ENCODE results near the gene HAX1. TPM values are rescaled to one million over a fixed set of nuclear protein-coding genes. Genes with fewer than 3 reads are reported as not detected.
A peak's percentile ranks its signal among the peaks of the same experiment; 100 is the strongest.
"Not testable (repeated sequence)": the region's sequence is repeated elsewhere in the genome, so short reads cannot be mapped to it uniquely, and the experiment has no call there.

HAX1 gene
- 107 and 122 TPM in 2 replicates for total RNA-seq (2014; rRNA removed; shearing (Covaris generic))

- peak; percentile 95 for DNase-seq (ENCODE audit: low read depth)
Measured at GRCh38 chr1:154272217-154272998, at the start of gene HAX1. TSS of gene HAX1 (plus strand) at chr1:154272629. CDS start at chr1:154272724, 95 bp downstream.

DNA sequence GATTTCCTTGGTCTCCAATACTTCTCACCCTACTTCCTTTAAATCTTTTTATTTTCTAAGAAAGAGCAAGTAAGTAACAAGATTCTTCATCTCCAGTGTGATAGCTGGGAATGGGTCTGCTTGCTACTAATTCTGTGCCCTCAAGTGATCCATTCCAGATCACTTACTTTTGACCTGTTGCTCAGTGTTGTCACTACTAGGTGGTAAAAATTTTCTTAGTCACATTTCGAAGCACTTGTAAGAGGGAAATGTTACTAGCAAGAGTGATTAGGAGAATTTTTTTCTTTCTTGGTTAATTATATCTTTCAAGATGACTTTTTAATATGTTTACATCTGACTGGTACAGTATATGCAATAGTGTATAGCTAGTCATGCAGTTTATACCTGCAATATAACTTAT lies 49.5 kb upstream of the HAX1 start:
- no peak for DNase-seq (ENCODE audit: low read depth)

GRCh38 chr1:154223621-154224020 lies 48.8 kb upstream of the HAX1 start:
- DNase-seq (ENCODE audit: low read depth) = no peak

DNA sequence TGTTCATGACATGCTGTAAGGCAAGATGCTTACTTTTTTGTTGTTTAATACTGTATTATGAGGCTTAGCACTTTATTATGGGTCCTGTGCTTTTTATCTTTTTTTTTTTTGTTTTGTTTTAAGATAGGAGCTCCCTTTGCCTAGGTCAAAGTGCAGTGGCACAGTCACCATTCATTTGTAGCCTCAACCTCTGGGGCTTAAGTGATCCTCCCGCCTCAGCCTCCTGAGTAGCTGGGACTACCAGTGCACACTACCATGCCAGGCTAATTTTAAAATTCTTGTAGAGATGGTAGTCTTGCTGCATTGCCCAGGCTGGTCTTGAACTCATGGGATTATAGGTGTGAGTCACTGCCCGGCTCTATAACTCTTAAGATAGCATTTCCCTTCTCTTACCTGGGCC lies 47.1 kb upstream of the HAX1 start:
- no peak for DNase-seq (ENCODE audit: low read depth)

DNA sequence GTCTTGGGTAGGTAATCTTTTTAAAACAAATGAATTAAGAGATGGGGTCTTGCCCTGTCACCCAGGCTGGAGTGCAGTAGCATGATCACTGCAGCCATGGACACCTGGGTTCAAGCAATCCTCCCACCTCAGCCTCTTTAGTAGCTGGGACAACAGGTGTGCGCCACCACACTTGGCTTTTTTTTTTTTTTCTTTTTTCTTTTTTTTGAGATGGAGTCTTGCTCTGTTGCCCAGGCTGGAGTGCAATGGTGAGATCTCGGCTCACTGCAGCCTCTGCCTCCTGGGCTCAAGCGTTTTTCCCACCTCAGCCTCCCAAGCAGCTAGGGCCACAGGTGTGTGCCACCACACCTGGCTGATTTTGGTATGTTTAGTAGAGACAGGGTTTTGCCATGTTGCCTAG lies 41.3 kb upstream of the HAX1 start:
- DNase-seq (ENCODE audit: low read depth) = not testable (repeated sequence)

- DNase-seq (ENCODE audit: low read depth) = peak; percentile 6
Measured at GRCh38 chr1:154233127-154233526, 39.3 kb upstream of the HAX1 start.

DNA sequence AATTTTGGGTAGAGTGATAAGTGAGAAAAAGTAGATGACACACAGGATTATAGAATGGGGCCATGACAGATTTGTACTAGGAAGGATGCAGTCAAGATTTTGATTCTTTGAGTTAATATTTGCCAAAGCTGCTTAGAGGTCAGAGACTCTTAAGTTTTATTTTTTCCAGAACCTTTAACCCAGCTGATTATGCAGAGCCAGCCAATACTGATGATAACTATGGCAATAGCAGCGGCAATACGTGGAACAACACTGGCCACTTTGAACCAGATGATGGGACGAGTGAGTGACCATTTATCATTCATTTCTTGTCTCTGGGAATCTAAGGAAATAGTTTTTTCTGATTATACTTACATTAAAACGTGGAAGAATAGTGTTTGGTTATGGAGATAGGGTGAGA lies 35.6 kb upstream of the HAX1 start:
- no peak for DNase-seq (ENCODE audit: low read depth)

DNA sequence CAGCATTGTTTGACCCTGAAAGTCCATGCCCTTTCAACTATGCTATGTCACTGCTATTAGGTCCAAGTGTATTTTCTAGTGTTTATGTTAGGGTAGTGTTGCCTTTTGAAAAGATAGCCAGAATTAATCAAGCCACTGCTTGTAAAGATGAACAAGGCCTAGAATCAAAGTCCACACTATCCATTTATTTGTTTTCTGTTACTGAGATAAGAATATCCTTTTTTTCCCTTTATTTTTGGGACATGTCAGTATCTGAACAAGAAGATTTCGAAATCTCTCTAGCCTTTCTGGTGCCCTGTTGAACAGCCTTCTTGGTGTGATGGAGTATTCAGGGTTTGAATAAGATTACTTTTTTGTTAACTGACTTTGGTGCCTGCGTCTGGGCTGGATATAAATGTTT lies 35.0 kb upstream of the HAX1 start:
- no peak for DNase-seq (ENCODE audit: low read depth)

- no peak for DNase-seq (ENCODE audit: low read depth)
Measured at GRCh38 chr1:154237880-154238506, 34.4 kb upstream of the HAX1 start.

DNA sequence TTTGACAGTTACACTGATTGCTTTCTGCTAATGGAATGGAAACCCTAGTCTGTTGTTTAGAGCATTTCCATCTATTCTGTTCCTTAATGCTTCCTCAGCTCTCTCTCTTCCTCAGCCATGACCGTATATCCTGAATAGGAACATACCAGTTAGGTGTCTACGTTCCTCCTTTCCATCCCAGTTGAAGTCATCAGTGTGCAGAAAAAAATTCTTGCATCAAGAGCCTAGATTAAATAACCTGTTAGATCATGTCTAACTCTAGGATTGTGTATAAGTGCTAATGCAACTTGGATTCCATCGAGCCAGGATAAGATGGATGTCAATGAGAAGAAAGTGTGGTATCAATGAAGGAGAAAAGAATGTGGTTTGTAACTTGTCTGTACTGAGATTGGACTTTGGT lies 32.9 kb upstream of the HAX1 start:
- no peak for DNase-seq (ENCODE audit: low read depth)

GRCh38 chr1:154240294-154240833 lies 32.1 kb upstream of the HAX1 start:
- no peak for DNase-seq (ENCODE audit: low read depth)

DNA sequence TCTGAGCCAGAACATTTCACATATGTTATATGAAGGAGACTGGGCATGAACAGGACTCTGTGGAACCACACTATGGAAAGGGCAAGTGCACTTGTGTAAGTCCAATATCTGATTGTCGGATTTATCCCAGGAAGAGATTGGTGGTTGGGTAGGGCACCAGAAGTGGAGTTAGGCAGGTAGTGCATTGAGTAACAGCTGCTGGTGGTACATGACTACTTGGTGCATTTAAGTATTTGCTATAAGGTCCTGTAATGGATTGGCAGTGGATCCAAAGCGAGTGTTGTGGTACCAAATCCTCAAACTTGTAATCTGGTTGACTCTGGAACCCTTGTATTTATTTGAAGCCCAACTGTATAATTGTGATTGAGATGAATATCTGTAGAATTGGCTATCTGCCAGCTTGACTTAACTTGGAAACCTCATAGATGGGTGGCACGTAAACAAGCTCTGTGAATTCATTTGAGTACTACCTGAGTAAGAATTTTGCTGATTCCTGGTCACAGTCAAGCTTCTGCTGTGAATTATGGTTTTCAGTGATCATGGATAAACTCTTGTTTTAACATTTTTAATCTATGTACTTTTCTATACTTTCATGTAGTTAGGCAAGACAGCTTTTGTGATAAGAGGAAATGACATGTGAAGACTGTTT lies 30.6 kb upstream of the HAX1 start:
- no peak for DNase-seq (ENCODE audit: low read depth)

- DNase-seq (ENCODE audit: low read depth) = no peak
Measured at GRCh38 chr1:154253671-154254070, 18.8 kb upstream of the HAX1 start.

GRCh38 chr1:154256686-154257085 lies 15.7 kb upstream of the HAX1 start:
- DNase-seq (ENCODE audit: low read depth) = no peak

GRCh38 chr1:154258784-154259183 lies 13.6 kb upstream of the HAX1 start:
- no peak for DNase-seq (ENCODE audit: low read depth)

GRCh38 chr1:154260127-154260526 lies 12.3 kb upstream of the HAX1 start:
- no peak for DNase-seq (ENCODE audit: low read depth)

DNA sequence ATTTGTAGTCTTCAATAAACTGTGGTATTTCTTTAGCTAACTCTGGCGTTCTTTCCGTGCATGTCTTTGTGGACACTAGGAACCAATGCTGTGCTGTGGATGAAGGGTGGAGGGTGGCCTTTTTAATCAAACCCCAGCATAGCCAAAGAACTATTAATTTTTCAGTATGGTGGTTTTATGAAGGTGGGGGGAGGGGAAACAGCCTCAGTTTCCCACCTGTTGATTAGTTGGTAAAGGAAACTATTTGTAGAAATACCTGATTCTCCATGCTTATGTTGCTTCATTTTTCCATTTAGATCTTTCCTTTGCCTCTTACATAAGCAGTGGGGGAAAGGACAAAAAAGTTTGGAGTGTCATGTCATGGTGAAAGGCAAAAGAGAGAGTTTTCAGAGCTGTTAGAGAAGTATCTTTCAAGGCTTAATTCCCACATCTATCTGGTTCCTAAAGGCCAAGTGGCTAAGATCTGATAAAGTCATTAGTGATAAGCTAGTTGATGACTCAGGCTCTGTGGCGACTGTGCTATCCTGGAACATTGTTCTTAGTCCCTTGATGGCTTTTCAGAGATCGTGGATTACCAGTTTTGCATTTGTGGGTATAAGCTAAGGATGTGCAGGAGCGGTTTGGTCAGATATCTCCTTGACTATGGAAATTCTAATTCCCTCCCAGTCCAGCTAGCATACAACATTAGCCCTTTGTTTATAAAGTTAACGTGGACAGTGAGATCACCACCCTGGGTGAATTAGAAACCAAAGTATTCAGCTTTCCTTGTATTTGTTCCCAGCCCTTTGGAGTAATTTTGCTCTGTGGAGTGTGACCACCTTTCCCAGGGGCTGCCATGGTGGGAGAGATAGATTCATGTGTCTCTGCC lies 8.7 kb upstream of the HAX1 start:
- no peak for DNase-seq (ENCODE audit: low read depth)

DNA sequence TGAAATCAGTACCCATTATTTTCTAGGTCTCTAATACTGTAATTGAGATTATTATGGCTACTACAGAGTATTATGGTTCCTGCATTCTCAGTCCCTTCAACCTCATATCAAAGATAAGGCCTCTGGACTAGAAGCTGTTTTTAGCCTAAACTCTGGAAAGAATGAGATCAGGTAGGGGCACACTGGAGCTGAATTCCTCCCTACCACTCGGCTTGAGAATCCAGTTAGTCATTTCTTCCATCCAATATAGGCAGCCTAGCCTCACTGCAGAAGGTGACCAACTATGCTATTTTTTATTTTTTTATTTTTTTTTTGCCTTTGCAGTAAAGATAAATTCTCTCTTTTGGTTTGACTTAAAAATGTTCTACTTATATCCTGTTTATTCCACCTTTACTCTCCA lies 8.0 kb upstream of the HAX1 start:
- DNase-seq (ENCODE audit: low read depth) = no peak

GRCh38 chr1:154265586-154265985 lies 6.8 kb upstream of the HAX1 start:
- no peak for DNase-seq (ENCODE audit: low read depth)

GRCh38 chr1:154270833-154271232 lies 1.6 kb upstream of the HAX1 start:
- DNase-seq (ENCODE audit: low read depth) = no peak

DNA sequence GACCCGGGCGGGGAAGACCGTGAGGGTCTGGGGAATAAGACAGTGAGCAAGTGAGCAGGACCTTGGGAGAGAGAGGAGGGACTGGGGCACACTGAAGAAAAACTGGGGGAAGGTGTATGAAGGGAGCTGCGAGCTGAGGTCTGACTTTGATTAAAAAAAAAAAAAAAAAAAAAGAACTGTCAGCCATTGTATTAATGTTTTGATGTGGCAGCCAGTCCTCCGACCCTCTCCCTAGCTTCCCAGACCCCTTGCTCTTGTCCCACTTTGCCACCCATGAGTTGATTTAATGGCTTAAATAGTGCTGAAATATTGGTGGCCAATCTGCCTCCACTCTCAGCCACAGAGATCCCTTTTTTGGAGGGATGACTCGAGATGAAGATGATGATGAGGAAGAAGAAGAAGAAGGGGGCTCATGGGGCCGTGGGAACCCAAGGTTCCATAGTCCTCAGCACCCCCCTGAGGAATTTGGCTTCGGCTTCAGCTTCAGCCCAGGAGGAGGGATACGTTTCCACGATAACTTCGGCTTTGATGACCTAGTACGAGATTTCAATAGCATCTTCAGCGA lies 652 bp downstream of the HAX1 start:
- DNase-seq (ENCODE audit: low read depth) = no peak
